Thyroid gland (tissue), 4 donors: Measurements from ENCODE around the gene ATG4C.

Experiments
- POLR2A ChIP-seq, 2 donors: fragments of 450-650 bp; IDR thresholded peaks; one replicate each; pipeline ENCODE4 v1.6.1; 2017; ENCODE audit warnings: antibody characterized with exemption in 2 of 2, mild to moderate bottlenecking in 2 of 2, moderate library complexity in 1 of 2
- TF ChIP-seq, protein P1 (sequence below), 6 experiments: fragments of 200-600 bp in 3 of 6; fragments of 450-650 bp in 3 of 6; sonication (generic) in 3 of 6; IDR thresholded peaks; one replicate each; pipeline ENCODE4 v1.5.1; 2016 to 2019; ENCODE audit warnings: antibody characterized with exemption in 6 of 6, mild to moderate bottlenecking in 2 of 6, inconsistent platforms in 1 of 6, moderate library complexity in 1 of 6

DNA sequence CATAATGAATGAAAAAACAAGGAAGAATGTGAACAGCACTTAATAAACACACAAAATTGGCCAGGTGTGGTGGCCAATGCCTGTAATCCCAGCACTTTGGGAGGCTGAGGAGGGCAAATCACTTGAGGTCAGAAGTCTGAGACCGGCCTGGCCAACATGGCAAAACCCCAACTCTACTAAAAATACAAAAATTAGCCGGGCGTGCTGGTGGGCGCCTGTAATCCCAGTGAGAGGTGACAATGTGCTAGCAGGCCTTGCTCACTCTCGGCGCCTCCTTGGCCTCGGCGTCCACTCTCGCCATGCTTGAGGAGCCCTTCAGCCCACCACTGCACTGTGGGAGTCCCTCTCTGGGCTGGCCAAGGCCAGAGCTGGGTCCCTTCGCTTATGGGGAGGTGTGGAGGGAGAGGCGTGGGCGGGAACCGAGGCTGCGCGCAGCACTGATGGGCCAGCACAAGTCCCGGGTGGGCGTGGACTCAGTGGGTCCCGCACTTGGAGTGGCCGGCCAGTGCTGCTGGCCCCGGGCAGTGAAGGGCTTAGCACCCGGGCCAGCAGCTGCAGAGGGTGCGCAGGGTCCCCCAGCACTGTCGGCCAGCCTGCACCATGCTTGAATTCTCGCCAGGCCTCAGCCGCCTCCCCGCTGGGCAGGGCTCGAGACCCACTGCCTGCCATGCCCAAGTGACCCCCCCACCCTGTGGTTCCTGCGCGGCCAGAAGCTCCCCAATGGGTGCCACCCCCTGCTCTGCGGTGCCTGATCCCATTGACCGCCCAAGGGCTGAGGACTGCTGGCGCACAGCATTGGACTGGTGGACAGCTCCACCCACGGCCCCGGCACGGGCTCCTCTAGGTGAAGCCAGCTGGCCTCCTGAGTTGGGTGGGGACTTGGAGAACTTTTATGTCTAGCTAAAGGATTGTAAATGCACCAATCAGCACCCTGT is 30.6 kb upstream of the ATG4C start:
- no peak for TF ChIP-seq POLR2A (IDR thresholded peaks at IDR 0.05)
- TF ChIP-seq, protein P1, sequence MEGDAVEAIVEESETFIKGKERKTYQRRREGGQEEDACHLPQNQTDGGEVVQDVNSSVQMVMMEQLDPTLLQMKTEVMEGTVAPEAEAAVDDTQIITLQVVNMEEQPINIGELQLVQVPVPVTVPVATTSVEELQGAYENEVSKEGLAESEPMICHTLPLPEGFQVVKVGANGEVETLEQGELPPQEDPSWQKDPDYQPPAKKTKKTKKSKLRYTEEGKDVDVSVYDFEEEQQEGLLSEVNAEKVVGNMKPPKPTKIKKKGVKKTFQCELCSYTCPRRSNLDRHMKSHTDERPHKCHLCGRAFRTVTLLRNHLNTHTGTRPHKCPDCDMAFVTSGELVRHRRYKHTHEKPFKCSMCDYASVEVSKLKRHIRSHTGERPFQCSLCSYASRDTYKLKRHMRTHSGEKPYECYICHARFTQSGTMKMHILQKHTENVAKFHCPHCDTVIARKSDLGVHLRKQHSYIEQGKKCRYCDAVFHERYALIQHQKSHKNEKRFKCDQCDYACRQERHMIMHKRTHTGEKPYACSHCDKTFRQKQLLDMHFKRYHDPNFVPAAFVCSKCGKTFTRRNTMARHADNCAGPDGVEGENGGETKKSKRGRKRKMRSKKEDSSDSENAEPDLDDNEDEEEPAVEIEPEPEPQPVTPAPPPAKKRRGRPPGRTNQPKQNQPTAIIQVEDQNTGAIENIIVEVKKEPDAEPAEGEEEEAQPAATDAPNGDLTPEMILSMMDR (IDR thresholded peaks at IDR 0.05) = no peak
